IMR-90 (cell line): Measurements from ENCODE around the gene CTNND2. TPM values are rescaled to one million over a fixed set of nuclear protein-coding genes. Genes with fewer than 3 reads are reported as not detected.

Source experiments
- ATAC-seq: fragments of 200-7000 bp; cut with Tn5 transposase; 2 replicates; pipeline ENCODE4 v1.9.1; 2020; ENCODE audit warnings: low read depth, mild to moderate bottlenecking, moderate library complexity
- BruUV-seq: library from RNA; stranded (reverse); fragments of 400-500 nt; replicated peaks from 2 replicates; lab custom pipeline; 2021; lab: Mats Ljungman, UMichigan
- CTCF ChIA-PET: fragments of 300-600 bp; formaldehyde crosslinking; extraction: SDS; loops from one replicate; lab custom pipeline; 2021; ENCODE audit warnings: antibody characterized with exemption; lab: Yijun Ruan, JAX
- POLR2A ChIA-PET: fragments of 300-600 bp; sonication (Branson Sonifier 250); formaldehyde crosslinking; loops from one replicate; lab custom pipeline; 2022; ENCODE audit warnings: antibody characterized with exemption; ENCODE audit not compliant: unreplicated experiment; lab: Charles Lee
- DNase-seq: peaks from one replicate; pipeline ENCODE4 v3.0.0; 2013
- H2AFZ ChIP-seq: replicated peaks from 2 replicates; pipeline ENCODE3; 2013; ENCODE audit warnings: low read length, mild to moderate bottlenecking; ENCODE audit not compliant: poor library complexity
- H2AK5ac ChIP-seq: 2 replicates; pipeline ENCODE4 v1.6.1; 2013; ENCODE audit warnings: low read depth, low read length, inconsistent platforms
- H2AK9ac ChIP-seq: replicated peaks from 2 replicates; pipeline ENCODE3; 2013; ENCODE audit warnings: mild to moderate bottlenecking, low read depth, low read length, moderate library complexity; ENCODE audit not compliant: poor library complexity
- H2BK120ac ChIP-seq: 2 replicates; pipeline ENCODE4 v1.6.1; 2013; ENCODE audit warnings: low read depth, low read length, inconsistent platforms
- H2BK15ac ChIP-seq: 3 replicates; pipeline ENCODE4 v1.6.1; 2013; ENCODE audit warnings: low read depth, low read length, inconsistent platforms
- H2BK20ac ChIP-seq: 2 replicates; pipeline ENCODE4 v1.6.1; 2013; ENCODE audit warnings: low read depth, mild to moderate bottlenecking, inconsistent platforms, low read length, moderate library complexity
- H2BK5ac ChIP-seq: 2 replicates; pipeline ENCODE4 v1.6.1; 2013; ENCODE audit warnings: mild to moderate bottlenecking, low read depth, low read length, inconsistent platforms; ENCODE audit not compliant: poor library complexity, severe bottlenecking
- H3K14ac ChIP-seq: replicated peaks from 2 replicates; pipeline ENCODE4 v1.6.1; 2013; ENCODE audit warnings: low read depth, low read length, inconsistent platforms
- H3K18ac ChIP-seq: 2 replicates; pipeline ENCODE4 v1.6.1; 2013; ENCODE audit warnings: low read depth, low read length, control low read depth
- H3K23ac ChIP-seq: 2 replicates; pipeline ENCODE4 v1.6.1; 2013; ENCODE audit warnings: low read depth, low read length, inconsistent platforms
- H3K27ac ChIP-seq: 2 replicates; pipeline ENCODE4 v1.5.1; 2013; ENCODE audit warnings: mild to moderate bottlenecking, control low read depth, low read length; ENCODE audit not compliant: insufficient read depth
- H3K27me3 ChIP-seq: 2 replicates; pipeline ENCODE4 v1.6.1; 2013; ENCODE audit warnings: low read length; ENCODE audit not compliant: control insufficient read depth, insufficient read depth
- H3K36me3 ChIP-seq: 2 replicates; pipeline ENCODE4 v1.6.1; 2013; ENCODE audit warnings: low read length, mixed read lengths; ENCODE audit not compliant: control insufficient read depth, insufficient read depth
- H3K4ac ChIP-seq: 2 replicates; pipeline ENCODE4 v1.6.1; 2013; ENCODE audit warnings: low read depth, low read length, inconsistent platforms
- H3K4me1 ChIP-seq: 2 replicates; pipeline ENCODE4 v1.6.1; 2013; ENCODE audit warnings: low read length, mixed read lengths; ENCODE audit not compliant: control insufficient read depth, insufficient read depth
- H3K4me2 ChIP-seq: 2 replicates; pipeline ENCODE4 v1.6.1; 2013; ENCODE audit warnings: low read depth, mild to moderate bottlenecking, control low read depth, low read length, moderate library complexity
- H3K4me3 ChIP-seq: 2 replicates; pipeline ENCODE4 v1.5.1; 2013; ENCODE audit warnings: low read depth, mild to moderate bottlenecking, control low read depth, low read length, moderate library complexity; ENCODE audit not compliant: insufficient read depth
- H3K56ac ChIP-seq: 2 replicates; pipeline ENCODE4 v1.6.1; 2013; ENCODE audit warnings: low read length, inconsistent platforms; ENCODE audit not compliant: insufficient read depth; ENCODE audit errors: extremely low read depth
- H3K79me1 ChIP-seq, 2 experiments: 2 replicates each; pipeline ENCODE4 v1.6.1; 2013; ENCODE audit warnings: low read length in 2 of 2, inconsistent platforms in 1 of 2, low read depth in 1 of 2
- H3K9ac ChIP-seq: 2 replicates; pipeline ENCODE4 v1.6.1; 2013; ENCODE audit warnings: low read depth, low read length, control low read depth
- H3K9me1 ChIP-seq: 2 replicates; pipeline ENCODE4 v1.6.1; 2013; ENCODE audit warnings: low read length, inconsistent platforms; ENCODE audit not compliant: insufficient read depth
- H3K9me3 ChIP-seq: 2 replicates; pipeline ENCODE4 v1.6.1; 2013; ENCODE audit warnings: low read length; ENCODE audit not compliant: control insufficient read depth, insufficient read depth
- H4K20me1 ChIP-seq: 2 replicates; pipeline ENCODE4 v1.6.1; 2013; ENCODE audit warnings: low read length, inconsistent platforms; ENCODE audit not compliant: insufficient read depth
- H4K5ac ChIP-seq: 2 replicates; pipeline ENCODE4 v1.6.1; 2013; ENCODE audit warnings: mild to moderate bottlenecking, low read depth, low read length, control low read depth
- H4K8ac ChIP-seq, 2 experiments: 2 replicates each; pipeline ENCODE4 v1.6.1; 2013; ENCODE audit warnings: low read depth in 2 of 2, low read length in 2 of 2, control low read depth in 1 of 2, inconsistent platforms in 1 of 2
- H4K91ac ChIP-seq: 2 replicates; pipeline ENCODE4 v1.6.1; 2013; ENCODE audit warnings: low read depth, low read length, inconsistent platforms; ENCODE audit not compliant: insufficient read depth
- BHLHE40 ChIP-seq: fragments of 150-350 bp; IDR thresholded peaks from 2 replicates; pipeline ENCODE4 v1.6.1; 2016; ENCODE audit warnings: mild to moderate bottlenecking, low read depth, low read length
- MAZ ChIP-seq: IDR thresholded peaks from 2 replicates; pipeline ENCODE4 v1.6.1; 2012; ENCODE audit warnings: low read depth, mild to moderate bottlenecking, low read length, improper control_type of control experiment, moderate library complexity, borderline replicate concordance
- RFX5 ChIP-seq: IDR thresholded peaks from 2 replicates; pipeline ENCODE4 v1.8.0; 2012; ENCODE audit warnings: low read depth, mild to moderate bottlenecking, low read length, moderate library complexity
- WGBS, 2 experiments: methylation state at CpG; one replicate each; pipeline versions ENCODE4 v1.1.5 to v1.1.7; 2013; ENCODE audit warnings: missing lambda C conversion rate in 2 of 2; ENCODE audit not compliant: insufficient read length in 1 of 2; ENCODE audit errors: extremely low coverage in 2 of 2; 5-methylcytosine and 5-hydroxymethylcytosine counted together
- dilution Hi-C: fragments of 300-500 bp; cut with HindIII; formaldehyde crosslinking; loops from one replicate; pipeline ENCODE4 v1.14.3; 2018; ENCODE audit warnings: low sequenced_read_pairs; ENCODE audit not compliant: unreplicated experiment
- in situ Hi-C: fragments of 300-500 bp; cut with MboI; formaldehyde crosslinking; loops from 3 replicates; pipeline ENCODE4 v1.14.3; 2019; ENCODE audit warnings: low sequenced_read_pairs, inconsistent platforms, mixed read lengths
- intact Hi-C: fragments of 100-400 bp; cut with micrococcal nuclease; formaldehyde crosslinking; loops from 2 replicates; pipeline ENCODE4 v1.10.0; 2022
- polyA plus RNA-seq, 3 experiments: library from polyadenylated mRNA; depleted of rRNA; stranded (reverse); fragments of >200 nt; gene quantifications; 2 replicates each; pipeline ENCODE4 v1.2.3, GENCODE V29; 2012; ENCODE audit warnings: low replicate concordance in 1 of 3
- total RNA-seq: library from RNA; depleted of rRNA; stranded (reverse); fragments of >200 nt; gene quantifications from 2 replicates; pipeline ENCODE4 v1.2.3, GENCODE V29; 2012

The CTNND2 gene
- total and polyA plus RNA-seq, 2 of the 4 experiments (the other 2 are of a cell fraction) = not detected

DNA sequence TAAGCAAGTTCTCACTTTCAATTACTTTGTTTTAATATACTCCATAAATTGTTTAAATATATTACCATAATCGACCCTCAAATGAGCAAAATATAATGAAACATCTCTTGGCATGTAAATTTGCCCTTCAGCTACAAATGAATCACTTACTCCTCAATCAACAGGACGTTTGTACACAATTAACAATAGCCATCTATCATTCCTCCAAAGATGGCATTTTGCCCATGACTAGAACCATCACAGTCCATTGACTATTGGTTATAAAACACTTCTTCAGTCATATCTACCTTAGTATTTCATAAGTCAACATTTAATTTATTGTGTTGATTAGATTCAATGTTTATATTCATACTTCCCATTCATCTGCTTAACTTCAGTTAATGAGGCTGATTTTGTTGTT lies 127.2 kb downstream of the CTNND2 start:
- H2BK5ac ChIP-seq = no peak overlapping the region
- H3K9ac ChIP-seq = no peak overlapping the region
- no peak overlapping the region for H3K18ac ChIP-seq
- TF ChIP-seq BHLHE40 (no peak), RFX5 (no peak), MAZ (no peak)
- BruUV-seq = no TSS peak
- no peak overlapping the region for H4K91ac ChIP-seq
- H2BK20ac ChIP-seq = no peak overlapping the region
- no peak overlapping the region for H4K8ac ChIP-seq
- H3K4ac ChIP-seq = no peak overlapping the region
- H3K23ac ChIP-seq = no peak overlapping the region
- H2AK5ac ChIP-seq = no peak overlapping the region
- no peak overlapping the region for H2BK15ac ChIP-seq
- DNase-seq (no peak), ATAC-seq (no peak)
- no peak overlapping the region for H3K4me3 ChIP-seq
- CTCF ChIA-PET = no interaction called here
- no peak overlapping the region for H3K4me2 ChIP-seq
- intact Hi-C loops (no loop called here), dilution Hi-C loops (no loop called here), in situ Hi-C loops (no loop called here)
- no peak overlapping the region for H3K56ac ChIP-seq
- no peaks in the 10 kb centered on the region for H3K36me3 ChIP-seq
- no peak overlapping the region for H2AFZ ChIP-seq
- no peaks in the 10 kb centered on the region for H3K9me1 ChIP-seq
- no peaks in the 10 kb centered on the region for H3K27me3 ChIP-seq
- no peak overlapping the region for H3K27ac ChIP-seq
- POLR2A ChIA-PET = no interaction called here
- no peaks in the 10 kb centered on the region for H3K4me1 ChIP-seq
- no peak overlapping the region for H2AK9ac ChIP-seq
- no peak overlapping the region for H4K5ac ChIP-seq
- no peaks in the 10 kb centered on the region for H3K79me1 ChIP-seq
- H3K14ac ChIP-seq = no peak overlapping the region
- no peak overlapping the region for H2BK120ac ChIP-seq
- no peaks in the 10 kb centered on the region for H4K20me1 ChIP-seq
- WGBS, 2 experiments = no CpG with 5 or more reads among the region's 2 CpGs
- H3K9me3 ChIP-seq = peaks cover 18% of the 10 kb centered on the region
